SK-N-SH (cell line): ENCODE results near the gene CDK10. TPM values are rescaled to one million over a fixed set of nuclear protein-coding genes. Genes with fewer than 3 reads are reported as not detected.

ENCODE experiments used
- CTCF ChIA-PET: fragments of 300-600, 350-600 bp; formaldehyde crosslinking; extraction: SDS; loops from one replicate; lab custom pipeline; 2021; lab: Yijun Ruan, JAX
- POLR2A ChIA-PET: fragments of 350-600 bp; sonication (Branson Sonifier 250); formaldehyde crosslinking; extraction: SDS; loops from one replicate; lab custom pipeline; 2020; ENCODE audit warnings: antibody characterized with exemption, inconsistent platforms; lab: Yijun Ruan, JAX
- DNase-seq: peaks from one replicate; pipeline ENCODE4 v3.0.0; 2012
- H2AFZ ChIP-seq: fragments of 200-600 bp; sonication (generic); 2 replicates; pipeline ENCODE4 v1.8.1; 2016; ENCODE audit warnings: antibody characterized with exemption, mild to moderate bottlenecking, low read depth
- H3F3A ChIP-seq: fragments of 200-600 bp; sonication (generic); replicated peaks from 2 replicates; pipeline ENCODE3; 2016; ENCODE audit warnings: antibody characterized with exemption, mild to moderate bottlenecking; ENCODE audit not compliant: insufficient read depth
- H3K27ac ChIP-seq, 2 experiments: fragments of 200-500 bp in 1 of 2; fragments of 200-600 bp in 1 of 2; sonication (Bioruptor generic) in 1 of 2; sonication (generic), shearing (Covaris generic) in 1 of 2; 2 replicates each; pipeline versions ENCODE4 v1.5.1 to v1.6.1; 2014 to 2016; ENCODE audit warnings: low read depth in 2 of 2, inconsistent platforms in 1 of 2, low read length in 1 of 2, mild to moderate bottlenecking in 1 of 2, mixed read lengths in 1 of 2
- H3K27me3 ChIP-seq: fragments of 200-600 bp; sonication (generic), shearing (Covaris generic); 2 replicates; pipeline ENCODE4 v1.6.1; 2016; ENCODE audit warnings: mixed run types; ENCODE audit not compliant: insufficient read depth
- H3K36me3 ChIP-seq, 2 experiments: fragments of 200-500 bp in 1 of 2; fragments of 200-600 bp in 1 of 2; sonication (Bioruptor generic) in 1 of 2; sonication (generic) in 1 of 2; replicated peaks in 1 of 2; 2 replicates each; pipeline versions ENCODE3 to v1.5.1; 2014 to 2016; ENCODE audit warnings: low read length in 1 of 2, mild to moderate bottlenecking in 1 of 2; ENCODE audit not compliant: insufficient read depth in 2 of 2, control insufficient read depth in 1 of 2
- H3K4me1 ChIP-seq, 2 experiments: fragments of 200-500 bp in 1 of 2; fragments of 200-600 bp in 1 of 2; sonication (Bioruptor generic) in 1 of 2; sonication (generic), shearing (Covaris generic) in 1 of 2; 2 replicates each; pipeline versions ENCODE4 v1.5.1 to v1.6.1; 2014 to 2016; ENCODE audit warnings: low read depth in 1 of 2, low read length in 1 of 2, mixed run types in 1 of 2; ENCODE audit not compliant: insufficient read depth in 2 of 2, control insufficient read depth in 1 of 2
- H3K4me2 ChIP-seq: fragments of 200-600 bp; sonication (generic), shearing (Covaris generic); 2 replicates; pipeline ENCODE4 v1.6.1; 2017; ENCODE audit warnings: mixed run types
- H3K4me3 ChIP-seq, 2 experiments: fragments of 200-500 bp in 1 of 2; fragments of 200-600 bp in 1 of 2; sonication (Bioruptor generic) in 1 of 2; sonication (generic), shearing (Covaris generic) in 1 of 2; 2 replicates each; pipeline versions ENCODE4 v1.5.1 to v1.8.1; 2014 to 2016; ENCODE audit warnings: low read depth in 2 of 2, inconsistent platforms in 1 of 2, low read length in 1 of 2, mild to moderate bottlenecking in 1 of 2, mixed read lengths in 1 of 2, moderate library complexity in 1 of 2
- H3K79me2 ChIP-seq: fragments of 200-600 bp; sonication (generic); 2 replicates; pipeline ENCODE4 v1.8.1; 2017; ENCODE audit warnings: mild to moderate bottlenecking; ENCODE audit not compliant: insufficient read depth
- H3K9ac ChIP-seq: fragments of 200-600 bp; sonication (generic); 2 replicates; pipeline ENCODE4 v1.6.1; 2017; ENCODE audit warnings: mixed run types
- H3K9me2 ChIP-seq: fragments of 200-600 bp; sonication (generic); 2 replicates; pipeline ENCODE4 v1.6.1; 2017; ENCODE audit warnings: mixed run types
- H3K9me3 ChIP-seq: fragments of 200-600 bp; sonication (generic); 2 replicates; pipeline ENCODE4 v1.6.1; 2017; ENCODE audit warnings: mixed run types, mild to moderate bottlenecking, moderate library complexity
- H4K20me1 ChIP-seq: fragments of 200-600 bp; sonication (generic); 2 replicates; pipeline ENCODE4 v1.6.1; 2017; ENCODE audit warnings: mild to moderate bottlenecking, mixed run types; ENCODE audit not compliant: insufficient read depth
- ELF1 ChIP-seq: IDR thresholded peaks from 2 replicates; pipeline ENCODE4 v1.4.0; 2012
- MXI1 ChIP-seq: IDR thresholded peaks from 2 replicates; pipeline ENCODE4 v1.6.1; 2012; ENCODE audit warnings: mild to moderate bottlenecking, low read depth, low read length, improper control_type of control experiment
- RFX5 ChIP-seq: IDR thresholded peaks from 2 replicates; pipeline ENCODE4 v1.6.1; 2012; ENCODE audit warnings: mild to moderate bottlenecking, improper control_type of control experiment, low read length
- RXRA ChIP-seq: IDR thresholded peaks from 2 replicates; pipeline ENCODE4 v1.4.0; 2012; ENCODE audit warnings: low read depth, mild to moderate bottlenecking, borderline replicate concordance
- SMC3 ChIP-seq: IDR thresholded peaks from 2 replicates; pipeline ENCODE4 v1.6.1; 2012; ENCODE audit warnings: low read depth, low read length, improper control_type of control experiment
- TEAD4 ChIP-seq: IDR thresholded peaks from 2 replicates; pipeline ENCODE4 v1.4.0; 2012; ENCODE audit warnings: mild to moderate bottlenecking, borderline replicate concordance; ENCODE audit not compliant: insufficient read depth
- YY1 ChIP-seq: IDR thresholded peaks from 2 replicates; pipeline ENCODE4 v1.4.0; 2012; ENCODE audit warnings: low read depth, mild to moderate bottlenecking
- WGBS: methylation state at CpG from one replicate; pipeline ENCODE4 v1.1.6; 2017; ENCODE audit warnings: low lambda C conversion rate; 5-methylcytosine and 5-hydroxymethylcytosine counted together
- polyA plus RNA-seq, 3 experiments: library from polyadenylated mRNA; depleted of rRNA; stranded (reverse); fragments of >200 nt; gene quantifications; 2 replicates each; pipeline ENCODE4 v1.2.3, GENCODE V29; 2012
- TF ChIP-seq, protein P1 (sequence below): IDR thresholded peaks from 2 replicates; pipeline ENCODE4 v1.6.1; 2012; ENCODE audit warnings: mild to moderate bottlenecking, low read depth, low read length, moderate library complexity
- TF ChIP-seq, protein P2 (sequence below): IDR thresholded peaks from 2 replicates; pipeline ENCODE4 v1.4.0; 2012; ENCODE audit warnings: low read depth, borderline replicate concordance
- TF ChIP-seq, protein P3 (sequence below): fragments of 150-350 bp; IDR thresholded peaks from 2 replicates; pipeline ENCODE4 v1.6.1; 2017; ENCODE audit warnings: antibody characterized with exemption, low read length, low read depth, borderline replicate concordance
- TF ChIP-seq, protein P4 (sequence below): IDR thresholded peaks from 2 replicates; pipeline ENCODE4 v1.4.0; 2012; ENCODE audit warnings: low read depth

The CDK10 gene
- polyA plus RNA-seq, 1 of the 3 experiments (the other 2 are of a cell fraction): 84.7 TPM

DNA sequence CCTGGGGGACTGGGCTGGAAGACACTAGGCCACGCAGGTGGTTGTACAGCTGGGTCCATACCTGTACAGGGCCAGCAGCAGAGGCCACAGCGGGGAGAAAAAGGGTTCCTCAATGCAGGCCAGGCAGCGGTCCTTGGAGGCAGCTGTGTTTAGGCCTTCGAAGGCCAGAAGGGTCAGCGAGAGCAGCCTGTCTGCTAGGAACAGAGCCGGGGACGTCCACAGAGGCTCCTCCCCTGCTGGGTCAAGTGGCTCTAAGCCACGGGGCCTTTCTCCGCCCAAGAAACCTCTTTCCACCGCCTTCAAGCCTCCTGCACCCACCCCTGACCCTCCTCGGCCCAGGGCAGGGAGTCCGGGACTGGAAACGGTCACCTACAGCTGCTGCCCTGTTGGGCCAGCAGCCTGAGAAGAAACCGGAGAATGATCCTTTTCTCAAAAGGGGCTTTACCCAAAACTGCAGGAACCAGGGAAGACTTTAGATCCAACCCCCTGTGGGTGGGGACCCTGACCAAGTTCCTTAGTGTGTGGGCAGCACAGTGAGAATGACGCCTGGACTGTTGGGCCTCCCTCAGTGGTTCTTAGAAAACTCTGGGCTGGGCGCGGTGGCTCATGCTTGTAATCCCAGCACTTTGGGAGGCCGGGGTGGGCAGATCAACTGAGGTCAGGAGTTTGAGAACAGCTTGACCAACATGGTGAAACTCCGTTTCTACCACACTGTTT lies 23.4 kb downstream of the CDK10 start:
- TF ChIP-seq, protein P1, sequence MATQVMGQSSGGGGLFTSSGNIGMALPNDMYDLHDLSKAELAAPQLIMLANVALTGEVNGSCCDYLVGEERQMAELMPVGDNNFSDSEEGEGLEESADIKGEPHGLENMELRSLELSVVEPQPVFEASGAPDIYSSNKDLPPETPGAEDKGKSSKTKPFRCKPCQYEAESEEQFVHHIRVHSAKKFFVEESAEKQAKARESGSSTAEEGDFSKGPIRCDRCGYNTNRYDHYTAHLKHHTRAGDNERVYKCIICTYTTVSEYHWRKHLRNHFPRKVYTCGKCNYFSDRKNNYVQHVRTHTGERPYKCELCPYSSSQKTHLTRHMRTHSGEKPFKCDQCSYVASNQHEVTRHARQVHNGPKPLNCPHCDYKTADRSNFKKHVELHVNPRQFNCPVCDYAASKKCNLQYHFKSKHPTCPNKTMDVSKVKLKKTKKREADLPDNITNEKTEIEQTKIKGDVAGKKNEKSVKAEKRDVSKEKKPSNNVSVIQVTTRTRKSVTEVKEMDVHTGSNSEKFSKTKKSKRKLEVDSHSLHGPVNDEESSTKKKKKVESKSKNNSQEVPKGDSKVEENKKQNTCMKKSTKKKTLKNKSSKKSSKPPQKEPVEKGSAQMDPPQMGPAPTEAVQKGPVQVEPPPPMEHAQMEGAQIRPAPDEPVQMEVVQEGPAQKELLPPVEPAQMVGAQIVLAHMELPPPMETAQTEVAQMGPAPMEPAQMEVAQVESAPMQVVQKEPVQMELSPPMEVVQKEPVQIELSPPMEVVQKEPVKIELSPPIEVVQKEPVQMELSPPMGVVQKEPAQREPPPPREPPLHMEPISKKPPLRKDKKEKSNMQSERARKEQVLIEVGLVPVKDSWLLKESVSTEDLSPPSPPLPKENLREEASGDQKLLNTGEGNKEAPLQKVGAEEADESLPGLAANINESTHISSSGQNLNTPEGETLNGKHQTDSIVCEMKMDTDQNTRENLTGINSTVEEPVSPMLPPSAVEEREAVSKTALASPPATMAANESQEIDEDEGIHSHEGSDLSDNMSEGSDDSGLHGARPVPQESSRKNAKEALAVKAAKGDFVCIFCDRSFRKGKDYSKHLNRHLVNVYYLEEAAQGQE: no peak
- TF ChIP-seq RXRA: no peak
- no peak for TF ChIP-seq YY1
- no peak for TF ChIP-seq MXI1
- TF ChIP-seq, protein P2, sequence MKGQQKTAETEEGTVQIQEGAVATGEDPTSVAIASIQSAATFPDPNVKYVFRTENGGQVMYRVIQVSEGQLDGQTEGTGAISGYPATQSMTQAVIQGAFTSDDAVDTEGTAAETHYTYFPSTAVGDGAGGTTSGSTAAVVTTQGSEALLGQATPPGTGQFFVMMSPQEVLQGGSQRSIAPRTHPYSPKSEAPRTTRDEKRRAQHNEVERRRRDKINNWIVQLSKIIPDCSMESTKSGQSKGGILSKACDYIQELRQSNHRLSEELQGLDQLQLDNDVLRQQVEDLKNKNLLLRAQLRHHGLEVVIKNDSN: no peak
- TF ChIP-seq TEAD4: no peak
- TF ChIP-seq, protein P3, sequence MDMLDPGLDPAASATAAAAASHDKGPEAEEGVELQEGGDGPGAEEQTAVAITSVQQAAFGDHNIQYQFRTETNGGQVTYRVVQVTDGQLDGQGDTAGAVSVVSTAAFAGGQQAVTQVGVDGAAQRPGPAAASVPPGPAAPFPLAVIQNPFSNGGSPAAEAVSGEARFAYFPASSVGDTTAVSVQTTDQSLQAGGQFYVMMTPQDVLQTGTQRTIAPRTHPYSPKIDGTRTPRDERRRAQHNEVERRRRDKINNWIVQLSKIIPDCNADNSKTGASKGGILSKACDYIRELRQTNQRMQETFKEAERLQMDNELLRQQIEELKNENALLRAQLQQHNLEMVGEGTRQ: no peak
- no peak for TF ChIP-seq SMC3
- TF ChIP-seq, protein P4, sequence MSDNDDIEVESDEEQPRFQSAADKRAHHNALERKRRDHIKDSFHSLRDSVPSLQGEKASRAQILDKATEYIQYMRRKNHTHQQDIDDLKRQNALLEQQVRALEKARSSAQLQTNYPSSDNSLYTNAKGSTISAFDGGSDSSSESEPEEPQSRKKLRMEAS: no peak
- TF ChIP-seq RFX5: no peak
- no peak for TF ChIP-seq ELF1
- H3K9me3 ChIP-seq: no peaks in the 10 kb centered on the region
- ChIA-PET POLR2A (no interaction called here), CTCF (interaction anchor here (1.0 to 3.0 kb wide), 5 partner anchors 10 to 200 kb away, joined by 3 to 14 read pairs (median 4); partner anchors contain the start of gene VPS9D1)
- WGBS: 91% methylated on average over 12 of the region's 19 CpGs
- no peaks in the 10 kb centered on the region for H4K20me1 ChIP-seq
- H3K4me1 ChIP-seq: peaks cover 0 to 3% of the 10 kb centered on the region in 2 experiments; a peak in 1 of 4 replicates
- DNase-seq: no peak
- H3K36me3 ChIP-seq: peaks cover 0 to 4% of the 10 kb centered on the region in 2 experiments
- H3K4me2 ChIP-seq: no peak overlapping the region
- H3K27me3 ChIP-seq: no peaks in the 10 kb centered on the region
- no peak overlapping the region for H3K9ac ChIP-seq
- no peak overlapping the region for H3K4me3 ChIP-seq
- no peaks in the 10 kb centered on the region for H3K9me2 ChIP-seq
- H3K27ac ChIP-seq: no peak overlapping the region
- peaks cover 20% of the 10 kb centered on the region for H3K79me2 ChIP-seq
- peaks cover 6% of the 10 kb centered on the region for H3F3A ChIP-seq
- no peak overlapping the region for H2AFZ ChIP-seq
